ENCODE measurements around the gene MPST.

The MPST gene

GRCh38 chr22:36998620-36999351 is 20.8 kb upstream of the MPST start:
- Histone ChIP-seq H3K9ac (ENCODE audit: insufficient read length) (no peak overlapping the region), H3K4me3 (no peak overlapping the region), H3K27ac (no peak overlapping the region), H3K9me3 (ENCODE audit: low read depth, low read length) (no peaks in the 10 kb centered on the region), H3K36me3 (ENCODE audit: insufficient read depth, low read length) (no peaks in the 10 kb centered on the region)
- DNase-seq (ENCODE audit: low read depth, low spot score): no peak
- no peak for TF ChIP-seq EZH2 (IDR thresholded peaks at IDR 0.05)

DNA sequence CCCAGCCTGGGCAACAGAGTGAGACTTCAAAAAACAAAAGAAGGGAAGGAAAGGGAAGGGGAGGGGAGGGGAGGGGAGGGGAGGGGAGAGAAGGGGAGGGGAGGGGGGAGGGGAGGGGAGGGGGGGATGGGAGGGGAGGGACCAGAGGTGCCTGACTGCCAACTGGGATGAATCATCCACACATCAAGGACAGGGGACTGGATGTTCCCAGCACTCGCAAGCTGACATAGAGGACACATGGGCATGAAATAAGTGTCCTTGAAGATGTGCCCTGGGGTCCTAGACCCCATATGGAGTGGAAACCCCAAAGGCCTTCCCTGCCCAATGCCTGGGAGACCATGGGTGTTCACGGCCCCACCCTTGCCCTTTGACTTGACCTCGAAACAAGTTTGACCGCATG is 20.1 kb upstream of the MPST start:
- Histone ChIP-seq H3K36me3 (ENCODE audit: insufficient read depth, low read length) (no peaks in the 10 kb centered on the region), H3K9me3 (ENCODE audit: low read depth, low read length) (no peaks in the 10 kb centered on the region), H3K27ac (no peak overlapping the region), H3K4me3 (no peak overlapping the region), H3K9ac (ENCODE audit: insufficient read length) (no peak overlapping the region)
- no peak for DNase-seq (ENCODE audit: low read depth, low spot score)
- TF ChIP-seq POLR2AphosphoS5 (IDR thresholded peaks at IDR 0.05; ENCODE audit: borderline replicate concordance, low read depth, low read length) (no peak), EZH2 (IDR thresholded peaks at IDR 0.05) (no peak), FOXP2 (optimal IDR thresholded peaks at IDR 0.05; ENCODE audit: control extremely low read depth, extremely low read length, insufficient read depth) (no peak)

- no peaks in the 10 kb centered on the region for H3K36me3 ChIP-seq (ENCODE audit: insufficient read depth, low read length)
- H3K27ac ChIP-seq: no peak overlapping the region
- no peak overlapping the region for H3K4me3 ChIP-seq
- TF ChIP-seq POLR2AphosphoS5 (IDR thresholded peaks at IDR 0.05; ENCODE audit: borderline replicate concordance, low read depth, low read length): no peak
- TF ChIP-seq EZH2 (IDR thresholded peaks at IDR 0.05): no peak
- no peak for TF ChIP-seq FOXP2 (optimal IDR thresholded peaks at IDR 0.05; ENCODE audit: control extremely low read depth, extremely low read length, insufficient read depth)
- no peaks in the 10 kb centered on the region for H3K9me3 ChIP-seq (ENCODE audit: low read depth, low read length)
- no peak overlapping the region for H3K9ac ChIP-seq (ENCODE audit: insufficient read length)
- no peak for DNase-seq (ENCODE audit: low read depth, low spot score)
Observed at GRCh38 chr22:37000676-37001534, 18.6 kb upstream of the MPST start.

DNA sequence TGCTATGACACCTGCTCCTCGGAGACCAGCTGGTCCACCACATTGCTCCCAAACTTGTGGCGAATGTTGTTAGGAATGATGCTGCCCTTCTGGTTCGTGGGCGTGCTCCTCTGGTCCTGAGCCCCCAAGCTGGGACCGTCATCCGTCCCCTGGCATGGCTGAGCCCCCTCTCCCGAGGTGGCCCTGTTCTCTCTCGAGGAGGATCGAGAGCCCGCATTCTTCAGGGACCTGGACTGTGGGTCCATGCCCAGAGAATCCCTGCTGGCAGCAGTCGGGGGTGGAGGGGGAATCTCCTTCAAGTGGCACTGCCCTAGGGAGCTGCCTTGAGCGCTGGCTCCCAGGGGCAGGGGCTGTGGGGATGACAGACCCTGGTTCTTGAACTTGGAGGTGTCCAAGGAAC is 17.7 kb upstream of the MPST start:
- no peak overlapping the region for H3K4me3 ChIP-seq
- no peaks in the 10 kb centered on the region for H3K36me3 ChIP-seq (ENCODE audit: insufficient read depth, low read length)
- no peaks in the 10 kb centered on the region for H3K9me3 ChIP-seq (ENCODE audit: low read depth, low read length)
- DNase-seq (ENCODE audit: low read depth, low spot score): no peak
- no peak overlapping the region for H3K9ac ChIP-seq (ENCODE audit: insufficient read length)
- TF ChIP-seq POLR2AphosphoS5 (IDR thresholded peaks at IDR 0.05; ENCODE audit: borderline replicate concordance, low read depth, low read length) (no peak), FOXP2 (optimal IDR thresholded peaks at IDR 0.05; ENCODE audit: control extremely low read depth, extremely low read length, insufficient read depth) (no peak), EZH2 (IDR thresholded peaks at IDR 0.05) (no peak)
- no peak overlapping the region for H3K27ac ChIP-seq

GRCh38 chr22:37002633-37003032 is 16.9 kb upstream of the MPST start:
- Histone ChIP-seq H3K4me3 (no peak overlapping the region), H3K27ac (no peak overlapping the region), H3K9ac (ENCODE audit: insufficient read length) (no peak overlapping the region), H3K36me3 (ENCODE audit: insufficient read depth, low read length) (no peaks in the 10 kb centered on the region), H3K9me3 (ENCODE audit: low read depth, low read length) (no peaks in the 10 kb centered on the region)
- TF ChIP-seq FOXP2 (optimal IDR thresholded peaks at IDR 0.05; ENCODE audit: control extremely low read depth, extremely low read length, insufficient read depth) (no peak), POLR2AphosphoS5 (IDR thresholded peaks at IDR 0.05; ENCODE audit: borderline replicate concordance, low read depth, low read length) (no peak)
- no peak for DNase-seq (ENCODE audit: low read depth, low spot score)

GRCh38 chr22:37007651-37008050 is 11.9 kb upstream of the MPST start:
- no peak overlapping the region for H3K4me3 ChIP-seq
- no peak overlapping the region for H3K9ac ChIP-seq (ENCODE audit: insufficient read length)
- TF ChIP-seq FOXP2 (optimal IDR thresholded peaks at IDR 0.05; ENCODE audit: control extremely low read depth, extremely low read length, insufficient read depth) (no peak), POLR2AphosphoS5 (IDR thresholded peaks at IDR 0.05; ENCODE audit: borderline replicate concordance, low read depth, low read length) (no peak), EZH2 (IDR thresholded peaks at IDR 0.05) (no peak)
- H3K27ac ChIP-seq: no peak overlapping the region
- no peaks in the 10 kb centered on the region for H3K9me3 ChIP-seq (ENCODE audit: low read depth, low read length)
- DNase-seq (ENCODE audit: low read depth, low spot score): no peak
- H3K36me3 ChIP-seq (ENCODE audit: insufficient read depth, low read length): no peaks in the 10 kb centered on the region

DNA sequence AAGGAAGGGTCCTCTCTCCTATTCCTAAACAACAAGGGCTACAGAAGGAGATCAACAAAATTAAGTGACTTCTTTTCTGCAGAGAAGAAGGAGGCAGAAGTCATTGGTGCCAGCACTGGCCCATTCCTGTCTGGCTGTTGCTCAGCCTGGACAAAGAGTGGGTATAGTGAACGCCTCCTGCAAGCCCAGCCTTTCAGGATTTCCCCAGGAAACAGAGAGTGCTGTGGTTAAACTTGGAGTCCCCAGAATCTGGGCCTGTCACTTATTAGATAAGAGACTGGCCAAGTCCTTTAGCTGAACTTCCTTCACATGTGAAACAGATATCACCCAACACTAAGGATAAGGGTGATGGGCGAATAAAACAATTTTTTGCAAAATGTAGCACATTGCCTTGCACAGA is 11.2 kb upstream of the MPST start:
- no peak overlapping the region for H3K27ac ChIP-seq
- no peak overlapping the region for H3K9ac ChIP-seq (ENCODE audit: insufficient read length)
- no peak overlapping the region for H3K4me3 ChIP-seq
- H3K9me3 ChIP-seq (ENCODE audit: low read depth, low read length): no peaks in the 10 kb centered on the region
- TF ChIP-seq FOXP2 (optimal IDR thresholded peaks at IDR 0.05; ENCODE audit: control extremely low read depth, extremely low read length, insufficient read depth) (no peak), POLR2AphosphoS5 (IDR thresholded peaks at IDR 0.05; ENCODE audit: borderline replicate concordance, low read depth, low read length) (no peak), EZH2 (IDR thresholded peaks at IDR 0.05) (no peak)
- no peak for DNase-seq (ENCODE audit: low read depth, low spot score)
- H3K36me3 ChIP-seq (ENCODE audit: insufficient read depth, low read length): no peaks in the 10 kb centered on the region

DNA sequence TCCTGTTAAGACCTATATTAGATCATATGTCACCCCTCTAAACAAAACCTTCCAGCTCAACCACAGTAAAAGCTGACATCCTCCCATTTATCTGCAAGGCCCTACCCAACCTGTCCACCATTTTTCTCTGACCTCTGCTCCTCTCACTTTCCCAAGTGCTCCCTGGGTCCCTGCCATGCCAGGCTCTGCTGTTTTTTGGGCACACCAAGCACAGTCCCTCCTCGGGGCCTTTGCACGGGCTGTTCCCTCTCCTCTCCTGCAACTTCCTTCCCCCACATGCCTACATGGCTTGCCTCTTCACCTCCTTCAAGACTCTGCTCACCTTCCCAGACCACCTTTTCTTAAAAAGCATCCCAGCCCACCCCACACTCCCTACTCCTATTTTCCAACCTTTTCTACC is 10.1 kb upstream of the MPST start:
- no peak for DNase-seq (ENCODE audit: low read depth, low spot score)
- H3K9ac ChIP-seq (ENCODE audit: insufficient read length): no peak overlapping the region
- H3K4me3 ChIP-seq: no peak overlapping the region
- H3K36me3 ChIP-seq (ENCODE audit: insufficient read depth, low read length): no peaks in the 10 kb centered on the region
- TF ChIP-seq POLR2AphosphoS5 (IDR thresholded peaks at IDR 0.05; ENCODE audit: borderline replicate concordance, low read depth, low read length) (no peak), FOXP2 (optimal IDR thresholded peaks at IDR 0.05; ENCODE audit: control extremely low read depth, extremely low read length, insufficient read depth) (no peak), EZH2 (IDR thresholded peaks at IDR 0.05) (no peak)
- H3K9me3 ChIP-seq (ENCODE audit: low read depth, low read length): no peaks in the 10 kb centered on the region
- no peak overlapping the region for H3K27ac ChIP-seq

All from SK-N-MC (cell line).